BE2C (cell line): ENCODE results near the gene MMP14.

Source experiments
- DNase-seq: peaks from one replicate; pipeline ENCODE4 v3.0.0-alpha.2; 2020
- H3K27me3 ChIP-seq: fragments of 250-450 bp; sonication (Bioruptor Pico); 2 replicates; pipeline ENCODE4 v1.5.1; 2020; ENCODE audit warnings: mild to moderate bottlenecking
- H3K36me3 ChIP-seq: fragments of 250-450 bp; sonication (Bioruptor Pico); 2 replicates; pipeline ENCODE4 v1.5.1; 2020; ENCODE audit warnings: mild to moderate bottlenecking
- H3K4me1 ChIP-seq: fragments of 250-450 bp; sonication (Bioruptor Pico); 2 replicates; pipeline ENCODE4 v1.5.1; 2020
- H3K4me3 ChIP-seq: 2 replicates; pipeline ENCODE4 v1.5.1; 2011; ENCODE audit warnings: low read depth, low read length
- H3K9me3 ChIP-seq: fragments of 250-450 bp; sonication (Bioruptor Pico); 2 replicates; pipeline ENCODE4 v1.5.1; 2020
- TF ChIP-seq, protein P1 (sequence below): IDR thresholded peaks from 2 replicates; pipeline ENCODE4 v1.5.1; 2012; ENCODE audit warnings: mild to moderate bottlenecking, low read depth, low read length

The MMP14 gene

DNA sequence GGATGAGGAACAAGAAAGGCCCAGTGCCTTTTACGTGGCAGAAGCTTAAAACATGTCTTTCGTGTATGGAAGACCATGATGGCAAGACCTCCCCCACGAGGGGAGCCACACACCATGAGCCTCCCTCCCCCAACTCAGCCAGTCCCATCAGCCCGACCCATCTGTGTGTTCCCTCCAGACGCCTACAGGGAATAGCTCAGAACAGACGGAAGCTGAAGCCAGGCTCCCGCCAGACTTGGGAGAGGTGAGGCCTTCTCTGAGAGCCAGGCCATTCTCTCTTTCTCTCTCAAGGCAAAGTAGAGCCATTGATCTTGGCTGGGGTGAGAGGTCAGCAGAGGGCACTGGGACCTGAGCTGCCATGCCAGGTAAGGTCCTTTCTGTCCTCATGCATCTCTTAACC, 56.1 kb downstream of the MMP14 start:
- Histone ChIP-seq H3K36me3 (no peaks in the 10 kb centered on the region), H3K4me3 (no peak overlapping the region), H3K27me3 (no peaks in the 10 kb centered on the region), H3K9me3 (no peaks in the 10 kb centered on the region), H3K4me1 (no peaks in the 10 kb centered on the region)
- TF ChIP-seq, protein P1, sequence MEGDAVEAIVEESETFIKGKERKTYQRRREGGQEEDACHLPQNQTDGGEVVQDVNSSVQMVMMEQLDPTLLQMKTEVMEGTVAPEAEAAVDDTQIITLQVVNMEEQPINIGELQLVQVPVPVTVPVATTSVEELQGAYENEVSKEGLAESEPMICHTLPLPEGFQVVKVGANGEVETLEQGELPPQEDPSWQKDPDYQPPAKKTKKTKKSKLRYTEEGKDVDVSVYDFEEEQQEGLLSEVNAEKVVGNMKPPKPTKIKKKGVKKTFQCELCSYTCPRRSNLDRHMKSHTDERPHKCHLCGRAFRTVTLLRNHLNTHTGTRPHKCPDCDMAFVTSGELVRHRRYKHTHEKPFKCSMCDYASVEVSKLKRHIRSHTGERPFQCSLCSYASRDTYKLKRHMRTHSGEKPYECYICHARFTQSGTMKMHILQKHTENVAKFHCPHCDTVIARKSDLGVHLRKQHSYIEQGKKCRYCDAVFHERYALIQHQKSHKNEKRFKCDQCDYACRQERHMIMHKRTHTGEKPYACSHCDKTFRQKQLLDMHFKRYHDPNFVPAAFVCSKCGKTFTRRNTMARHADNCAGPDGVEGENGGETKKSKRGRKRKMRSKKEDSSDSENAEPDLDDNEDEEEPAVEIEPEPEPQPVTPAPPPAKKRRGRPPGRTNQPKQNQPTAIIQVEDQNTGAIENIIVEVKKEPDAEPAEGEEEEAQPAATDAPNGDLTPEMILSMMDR: no peak
- DNase-seq: no peak

DNA sequence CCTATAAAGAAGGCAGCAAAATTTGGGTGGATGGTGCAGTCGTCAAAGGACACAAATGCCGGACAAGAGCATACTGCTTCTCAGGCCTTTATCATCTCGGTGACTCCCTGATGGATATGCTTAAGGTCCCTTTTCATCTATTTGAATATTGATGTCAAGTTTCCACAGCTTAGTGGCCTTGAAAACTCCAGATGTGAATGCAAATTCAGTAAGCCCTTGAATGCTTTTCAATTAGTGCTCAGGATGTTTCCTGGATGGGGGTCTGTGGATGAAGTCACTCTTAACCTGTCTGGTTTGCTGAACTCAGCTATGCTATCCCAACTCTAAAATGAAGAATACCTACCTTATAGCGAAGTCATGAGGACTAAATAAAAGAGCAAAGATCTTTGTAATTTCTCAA, 57.3 kb downstream of the MMP14 start:
- Histone ChIP-seq H3K36me3 (no peaks in the 10 kb centered on the region), H3K9me3 (no peaks in the 10 kb centered on the region), H3K4me3 (no peak overlapping the region), H3K27me3 (no peaks in the 10 kb centered on the region), H3K4me1 (no peaks in the 10 kb centered on the region)
- no peak for DNase-seq
- TF ChIP-seq, protein P1: no peak

DNA sequence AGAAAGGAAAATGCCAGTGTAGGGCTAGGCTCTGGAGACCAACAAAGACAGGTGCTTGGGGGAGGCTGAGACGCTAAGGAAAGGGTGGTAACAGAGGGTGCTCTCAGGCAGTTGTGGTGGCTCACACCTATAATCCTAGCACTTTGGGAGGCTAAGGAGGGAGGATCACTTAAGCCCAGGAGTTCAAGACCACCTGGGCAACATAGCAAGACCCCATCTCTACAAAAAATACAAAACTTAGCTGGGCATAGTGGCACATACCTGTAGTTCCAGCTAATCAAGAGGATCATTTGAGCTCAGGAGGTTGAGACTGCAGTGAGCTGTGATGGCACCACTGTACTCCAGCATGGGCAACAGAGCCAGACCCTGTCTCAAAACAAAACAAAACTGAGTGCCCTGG, 59.0 kb downstream of the MMP14 start:
- H3K27me3 ChIP-seq: no peaks in the 10 kb centered on the region
- H3K9me3 ChIP-seq: no peaks in the 10 kb centered on the region
- peaks cover 4% of the 10 kb centered on the region; the same call in 1 of the 2 replicates for H3K36me3 ChIP-seq
- H3K4me3 ChIP-seq: no peak overlapping the region
- TF ChIP-seq, protein P1: no peak
- no peaks in the 10 kb centered on the region for H3K4me1 ChIP-seq
- DNase-seq: no peak

DNA sequence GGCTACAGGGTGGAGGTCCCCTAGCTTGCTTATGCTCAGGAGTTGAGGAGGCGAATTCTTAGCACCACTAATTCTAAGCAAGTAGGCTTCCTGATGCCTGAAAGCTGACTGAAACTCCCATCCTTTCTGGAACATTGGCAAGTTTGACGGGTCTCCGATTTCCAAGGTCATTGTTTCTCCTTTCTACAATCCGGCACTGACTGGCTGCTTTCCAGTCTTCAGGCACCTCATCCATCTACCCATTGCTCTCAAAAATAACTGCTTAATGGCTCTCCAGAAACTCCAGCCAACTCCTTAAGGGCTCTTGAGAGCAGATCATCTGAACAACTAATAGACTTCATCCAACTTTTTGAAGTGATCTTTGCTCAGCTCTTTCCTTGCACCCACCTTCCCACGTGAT, 60.0 kb downstream of the MMP14 start:
- Histone ChIP-seq H3K27me3 (no peaks in the 10 kb centered on the region), H3K4me3 (no peak overlapping the region), H3K4me1 (no peaks in the 10 kb centered on the region), H3K36me3 (peaks cover 11% of the 10 kb centered on the region), H3K9me3 (no peaks in the 10 kb centered on the region)
- TF ChIP-seq, protein P1: no peak
- DNase-seq: no peak

DNA sequence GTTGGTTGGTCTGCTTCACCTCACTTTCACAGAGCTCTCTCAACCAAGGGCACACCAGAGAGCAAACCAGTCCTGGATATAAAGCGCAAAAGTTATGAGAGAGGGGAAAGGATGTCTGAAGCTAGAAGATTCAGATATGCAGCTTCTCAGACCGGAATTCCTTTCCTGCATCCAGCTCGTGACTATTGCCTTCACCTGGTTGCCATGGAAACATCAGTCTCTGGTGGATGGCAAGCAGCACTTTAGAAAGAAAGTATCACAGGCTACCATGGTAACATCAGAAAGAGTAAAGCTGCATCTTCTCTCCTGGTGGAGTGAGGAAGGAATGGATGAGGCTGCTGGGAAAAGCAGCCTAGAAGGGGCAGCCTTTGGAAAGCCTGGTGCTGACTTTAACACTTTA, 60.4 kb downstream of the MMP14 start:
- Histone ChIP-seq H3K9me3 (no peaks in the 10 kb centered on the region), H3K27me3 (no peaks in the 10 kb centered on the region), H3K36me3 (peaks cover 15% of the 10 kb centered on the region), H3K4me3 (no peak overlapping the region), H3K4me1 (no peaks in the 10 kb centered on the region)
- DNase-seq: no peak
- TF ChIP-seq, protein P1: no peak

DNA sequence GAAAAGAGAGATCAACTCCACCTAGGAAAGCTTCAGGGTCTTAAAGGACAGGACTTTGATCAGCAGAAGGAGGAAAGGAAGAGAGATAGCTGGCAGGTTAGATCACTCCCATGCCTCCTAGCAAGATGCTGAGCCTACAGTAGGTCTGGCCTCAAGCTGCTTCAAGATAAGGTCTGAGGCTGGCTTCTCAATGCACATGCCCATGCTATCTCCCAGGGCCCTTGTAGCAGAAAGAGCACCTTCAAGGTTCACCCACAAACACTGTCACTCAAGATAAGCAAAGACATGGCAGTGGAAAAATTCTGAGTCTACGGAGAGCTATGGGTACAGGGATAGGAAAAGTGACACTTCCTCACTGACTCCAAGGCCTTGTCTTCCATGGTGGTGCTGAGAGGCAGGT, 61.0 kb downstream of the MMP14 start:
- Histone ChIP-seq H3K4me3 (no peak overlapping the region), H3K27me3 (no peaks in the 10 kb centered on the region), H3K4me1 (no peaks in the 10 kb centered on the region), H3K36me3 (peaks cover 21% of the 10 kb centered on the region), H3K9me3 (no peaks in the 10 kb centered on the region)
- no peak for DNase-seq
- TF ChIP-seq, protein P1: no peak
